ENCODE measurements around the gene SLC1A4. TPM values are rescaled to one million over a fixed set of nuclear protein-coding genes. Genes with fewer than 3 reads are reported as not detected.
A peak's percentile ranks its signal among the peaks of the same experiment; 100 is the strongest.

Gene SLC1A4
- total RNA-seq, 1 donor from 2014 or later: 35.4 TPM

- ATAC-seq (ENCODE audit: low read depth) (no peak), DNase-seq (no peak)
- intact Hi-C loops (cut with micrococcal nuclease): no loop called here
- H3K27ac Mint-ChIP-seq: no peak overlapping the region
- no peaks in the 10 kb centered on the region for H3K27me3 Mint-ChIP-seq
- no peak for TF ChIP-seq CTCF (IDR thresholded peaks at IDR 0.05)
- H3K36me3 Mint-ChIP-seq (ENCODE audit: low read depth): peaks cover 53% of the 10 kb centered on the region
- H3K4me3 Mint-ChIP-seq: no peak overlapping the region
- ChIA-PET CTCF (interaction anchor here (1.4 kb wide), 1 partner anchor 106 kb away, joined by 4 read pairs; no protein-coding TSS in a partner anchor), POLR2A (interaction anchor here (0.8 to 1.8 kb wide), 5 partner anchors 9 to 106 kb away, joined by 3 to 7 read pairs (median 5); partner anchors contain the start of gene SLC1A4)
- no peaks in the 10 kb centered on the region for H3K9me3 Mint-ChIP-seq
- peaks cover 53% of the 10 kb centered on the region for H3K4me1 Mint-ChIP-seq
Observed at GRCh38 chr2:65023742-65024141, 34.5 kb downstream of the SLC1A4 start.

- H3K4me1 Mint-ChIP-seq: peaks cover 58% of the 10 kb centered on the region
- ChIA-PET POLR2A (interaction anchor here (0.8 to 5.3 kb wide), 6 partner anchors 9 to 106 kb away, joined by 3 to 76 read pairs (median 6); partner anchors contain the start of gene SLC1A4), CTCF (interaction anchor here (1.4 kb wide), 1 partner anchor 106 kb away, joined by 4 read pairs; no protein-coding TSS in a partner anchor)
- ATAC-seq (ENCODE audit: low read depth): no peak
- peak overlapping the region; percentile 29 for H3K4me3 Mint-ChIP-seq
- H3K27ac Mint-ChIP-seq: peak overlapping the region; percentile 63
- no peak for DNase-seq
- intact Hi-C loops (cut with micrococcal nuclease): no loop called here
- no peak for TF ChIP-seq CTCF (IDR thresholded peaks at IDR 0.05)
- H3K9me3 Mint-ChIP-seq: no peaks in the 10 kb centered on the region
- H3K27me3 Mint-ChIP-seq: no peaks in the 10 kb centered on the region
- H3K36me3 Mint-ChIP-seq (ENCODE audit: low read depth): peaks cover 47% of the 10 kb centered on the region
Observed at GRCh38 chr2:65024149-65024829, 35.1 kb downstream of the SLC1A4 start.

- POLR2A ChIA-PET: interaction anchor here (0.6 to 5.3 kb wide), 10 partner anchors 8 to 202 kb away, joined by 3 to 76 read pairs (median 10); partner anchors contain the start of genes ACTR2, CEP68 and SLC1A4
- peak; percentile 36 for ATAC-seq (ENCODE audit: low read depth)
- no peak for TF ChIP-seq CTCF (IDR thresholded peaks at IDR 0.05)
- no peaks in the 10 kb centered on the region for H3K27me3 Mint-ChIP-seq
- H3K27ac Mint-ChIP-seq: peak overlapping the region; percentile 96
- no peak for DNase-seq
- peak overlapping the region; percentile 57 for H3K4me3 Mint-ChIP-seq
- H3K4me1 Mint-ChIP-seq: peaks cover 71% of the 10 kb centered on the region
- CTCF ChIA-PET: interaction anchor here (1.0 to 3.8 kb wide), 5 partner anchors 8 to 503 kb away, joined by 3 to 23 read pairs (median 5); no protein-coding TSS in a partner anchor
- intact Hi-C loops (cut with micrococcal nuclease): loop anchor here (2.0 to 5.0 kb wide), 2 partner anchors 258 to 383 kb away; no protein-coding TSS in a partner anchor
- peaks cover 36% of the 10 kb centered on the region for H3K36me3 Mint-ChIP-seq (ENCODE audit: low read depth)
- no peaks in the 10 kb centered on the region for H3K9me3 Mint-ChIP-seq
Observed at GRCh38 chr2:65025453-65026123, 36.4 kb downstream of the SLC1A4 start.

GRCh38 chr2:65026154-65026553, 37.0 kb downstream of the SLC1A4 start:
- POLR2A ChIA-PET: interaction anchor here (0.6 to 5.3 kb wide), 10 partner anchors 9 to 201 kb away, joined by 3 to 76 read pairs (median 10); partner anchors contain the start of genes ACTR2, CEP68 and SLC1A4
- TF ChIP-seq CTCF (IDR thresholded peaks at IDR 0.05): no peak
- ATAC-seq (ENCODE audit: low read depth): no peak
- DNase-seq: no peak
- H3K4me1 Mint-ChIP-seq: peaks cover 76% of the 10 kb centered on the region
- CTCF ChIA-PET: interaction anchor here (1.0 to 3.8 kb wide), 5 partner anchors 9 to 108 kb away, joined by 3 to 23 read pairs (median 4); no protein-coding TSS in a partner anchor
- no peaks in the 10 kb centered on the region for H3K27me3 Mint-ChIP-seq
- H3K9me3 Mint-ChIP-seq: no peaks in the 10 kb centered on the region
- H3K27ac Mint-ChIP-seq: peak overlapping the region; percentile 96
- intact Hi-C loops (cut with micrococcal nuclease): loop anchor here (2.0 to 5.0 kb wide), 2 partner anchors 259 to 383 kb away; no protein-coding TSS in a partner anchor
- peak overlapping the region; percentile 57 for H3K4me3 Mint-ChIP-seq
- H3K36me3 Mint-ChIP-seq (ENCODE audit: low read depth): peaks cover 30% of the 10 kb centered on the region
